Measurements from ENCODE around the gene ZNF436.

Gene ZNF436

GRCh38 chr1:23384312-23385058 is 14.8 kb upstream of the ZNF436 start:
- no peak for TF ChIP-seq CREB1 (IDR thresholded peaks at IDR 0.05; ENCODE audit: low read depth)
- TF ChIP-seq ZBTB7A (IDR thresholded peaks at IDR 0.05; ENCODE audit: low read depth) = no peak
- TF ChIP-seq RAD21 (IDR thresholded peaks at IDR 0.05; ENCODE audit: low read depth) = no peak

GRCh38 chr1:23383577-23384311 is 14.1 kb upstream of the ZNF436 start:
- TF ChIP-seq MAX (IDR thresholded peaks at IDR 0.05) (peak; percentile 66), USF1 (IDR thresholded peaks at IDR 0.05) (peak; percentile 92), NFIC (IDR thresholded peaks at IDR 0.05) (no peak), CREB1 (IDR thresholded peaks at IDR 0.05; ENCODE audit: low read depth) (no peak), CEBPB (IDR thresholded peaks at IDR 0.05) (no peak)

- TF ChIP-seq EP300 (IDR thresholded peaks at IDR 0.05; ENCODE audit: borderline replicate concordance) (peak; percentile 16; the same call in 1 of the 2 replicates), TCF12 (IDR thresholded peaks at IDR 0.05; ENCODE audit: low read depth) (peak; percentile 35; the same call in 1 of the 2 replicates), ZBTB7A (IDR thresholded peaks at IDR 0.05; ENCODE audit: low read depth) (no peak), USF1 (IDR thresholded peaks at IDR 0.05) (no peak), YY1 (IDR thresholded peaks at IDR 0.05; ENCODE audit: low read depth) (no peak), MAX (IDR thresholded peaks at IDR 0.05) (0 out of 2 replicates have a peak, but pooled peaks have one; percentile 29), TEAD4 (IDR thresholded peaks at IDR 0.05) (peak; percentile 76), CEBPB (IDR thresholded peaks at IDR 0.05) (no peak), EGR1 (IDR thresholded peaks at IDR 0.05) (no peak), NFIC (IDR thresholded peaks at IDR 0.05) (peak; percentile 74)
These were observed 11.7 kb upstream of the ZNF436 start for GRCh38 chr1:23381233-23381885.

GRCh38 chr1:23380719-23381118 is 11.1 kb upstream of the ZNF436 start:
- TF ChIP-seq CREB1 (IDR thresholded peaks at IDR 0.05; ENCODE audit: low read depth) = no peak
- TF ChIP-seq EGR1 (IDR thresholded peaks at IDR 0.05) = no peak
- no peak for TF ChIP-seq CEBPB (IDR thresholded peaks at IDR 0.05)
- no peak for TF ChIP-seq USF1 (IDR thresholded peaks at IDR 0.05)
- TF ChIP-seq YY1 (IDR thresholded peaks at IDR 0.05; ENCODE audit: low read depth) = no peak
- no peak for TF ChIP-seq TCF12 (IDR thresholded peaks at IDR 0.05; ENCODE audit: low read depth)
- TF ChIP-seq FOXM1 (IDR thresholded peaks at IDR 0.05; ENCODE audit: borderline replicate concordance, low read depth) = no peak
- TF ChIP-seq TAF1 (IDR thresholded peaks at IDR 0.05; ENCODE audit: low read depth) = no peak
- TF ChIP-seq REST (IDR thresholded peaks at IDR 0.05; ENCODE audit: low read depth) = no peak
- TF ChIP-seq EP300 (IDR thresholded peaks at IDR 0.05; ENCODE audit: borderline replicate concordance) = no peak
- TF ChIP-seq MAX (IDR thresholded peaks at IDR 0.05) = no peak
- no peak for TF ChIP-seq TEAD4 (IDR thresholded peaks at IDR 0.05)
- no peak for TF ChIP-seq RAD21 (IDR thresholded peaks at IDR 0.05; ENCODE audit: low read depth)
- no peak for TF ChIP-seq NFIC (IDR thresholded peaks at IDR 0.05)
- no peak for TF ChIP-seq ZBTB7A (IDR thresholded peaks at IDR 0.05; ENCODE audit: low read depth)

GRCh38 chr1:23376890-23377811 is 7.5 kb upstream of the ZNF436 start:
- TF ChIP-seq EGR1 (IDR thresholded peaks at IDR 0.05) = peak; percentile 100
- peak; percentile 95 for TF ChIP-seq CEBPB (IDR thresholded peaks at IDR 0.05)
- 0 out of 2 replicates have a peak, but pooled peaks have one; percentile 11 for TF ChIP-seq ZBTB7A (IDR thresholded peaks at IDR 0.05; ENCODE audit: low read depth)
- no peak for TF ChIP-seq TAF1 (IDR thresholded peaks at IDR 0.05; ENCODE audit: low read depth)
- TF ChIP-seq FOXM1 (IDR thresholded peaks at IDR 0.05; ENCODE audit: borderline replicate concordance, low read depth) = peak; percentile 83; the same call in 1 of the 2 replicates
- TF ChIP-seq NFIC (IDR thresholded peaks at IDR 0.05) = peak; percentile 99
- TF ChIP-seq TEAD4 (IDR thresholded peaks at IDR 0.05) = peak; percentile 57
- peak; percentile 83 for TF ChIP-seq MAX (IDR thresholded peaks at IDR 0.05)
- TF ChIP-seq RAD21 (IDR thresholded peaks at IDR 0.05; ENCODE audit: low read depth) = peak; percentile 18; the same call in 1 of the 2 replicates
- no peak for TF ChIP-seq CREB1 (IDR thresholded peaks at IDR 0.05; ENCODE audit: low read depth)
- TF ChIP-seq REST (IDR thresholded peaks at IDR 0.05; ENCODE audit: low read depth) = no peak
- no peak for TF ChIP-seq USF1 (IDR thresholded peaks at IDR 0.05)
- peak; percentile 92 for TF ChIP-seq EP300 (IDR thresholded peaks at IDR 0.05; ENCODE audit: borderline replicate concordance)
- peak; percentile 95 for TF ChIP-seq TCF12 (IDR thresholded peaks at IDR 0.05; ENCODE audit: low read depth)
- TF ChIP-seq YY1 (IDR thresholded peaks at IDR 0.05; ENCODE audit: low read depth) = no peak

Data from Ishikawa (cell line).